Ovary (tissue), 9 donors: ENCODE data around the gene FNBP1L. TPM values are rescaled to one million over a fixed set of nuclear protein-coding genes. Genes with fewer than 3 reads are reported as not detected.

ENCODE experiments used
- DNase-seq, 5 donors: peaks; one replicate each; pipeline ENCODE4 v3.0.0-alpha.2; 2019 to 2020
- H3K27ac ChIP-seq, 2 donors: fragments of 200-600 bp; one replicate each; pipeline versions ENCODE4 v1.5.1 to v1.8.0; 2019 to 2022
- H3K27me3 ChIP-seq: fragments of 200-600 bp; one replicate; pipeline ENCODE4 v1.8.0; 2022
- H3K36me3 ChIP-seq: fragments of 200-600 bp; sonication (generic); one replicate; pipeline ENCODE4 v1.5.1; 2019
- H3K4me1 ChIP-seq: one replicate; pipeline ENCODE4 v1.8.1; 2013; ENCODE audit warnings: mild to moderate bottlenecking, moderate library complexity; ENCODE audit not compliant: insufficient read depth
- H3K4me3 ChIP-seq: fragments of 200-600 bp; sonication (generic); one replicate; pipeline ENCODE4 v1.5.1; 2017
- H3K9me3 ChIP-seq, 2 donors: fragments of 200-600 bp in 1 of 2; sonication (generic) in 1 of 2; one replicate each; pipeline versions ENCODE4 v1.5.1 to v1.8.1; 2013 to 2019; ENCODE audit warnings: mild to moderate bottlenecking in 1 of 2, moderate library complexity in 1 of 2
- POLR2A ChIP-seq: fragments of 450-650 bp; IDR thresholded peaks from one replicate; pipeline ENCODE4 v1.6.1; 2017; ENCODE audit warnings: antibody characterized with exemption, mild to moderate bottlenecking, moderate library complexity
- WGBS, 3 donors: extraction: QIAGEN DNeasy Blood & Tissue Kit in 1 of 3; methylation state at CpG; one replicate each; pipeline versions ENCODE4 v1.1.5 to v1.1.7; 2013 to 2017; 5-methylcytosine and 5-hydroxymethylcytosine counted together
- intact Hi-C, 4 donors: fragments of 100-400 bp; cut with DNase I; formaldehyde crosslinking; loops; one replicate each; pipeline versions ENCODE4 v1.11.0 to v1.15.1; 2022 to 2023
- polyA plus RNA-seq, 2 donors: library from polyadenylated mRNA; stranded (reverse); fragments of 200-250 nt in 1 of 2; fragments of 350-450 nt in 1 of 2; fragmentation: Illumina TruSeq in 1 of 2; extraction: RNeasy Lipid Tissue Mini Kit (QIAGEN cat#74804) in 1 of 2; gene quantifications; one replicate each; pipeline ENCODE4 v1.2.3, GENCODE V29; 2013 to 2014
- small RNA-seq: library from RNA; depleted of rRNA; stranded (forward); fragments of <200 nt; gene quantifications from one replicate; pipeline ENCODE3, GENCODE V24; 2016
- total RNA-seq, 7 donors: library from RNA; depleted of rRNA in 2 of 7; stranded (reverse); fragments of >200 nt in 2 of 7; fragmentation: NEBNext Ultra II Directional in 3 of 7; extraction: Animal tissue kit (Norgen Biotek cat#: 25700) in 3 of 7; gene quantifications; one replicate each; pipeline versions ENCODE4 v1.1.0 to v1.2.4, GENCODE V29; 2016 to 2023
- donor health status: DM: no; HTN: no; CAD: no; lungs with moderate emphysema.
- donor health status: DM: no; HTN: no; CAD: no.
- donor health status: Bipolar disorder and iron deficiency.
- donor health status: DM: yes; HTN: yes; CAD: no.
- donor health status: DM: no; HTN: no; CAD: no.
- donor health status: DM: yes; HTN: yes; CAD: no.

FNBP1L gene
- total and polyA plus RNA-seq, 9 donors = 11.9 to 27.6 (median 18.4) TPM

GRCh38 chr1:93603601-93604000 is 155.7 kb downstream of the FNBP1L start:
- Histone ChIP-seq H3K4me1 (peaks cover 9% of the 10 kb centered on the region), H3K4me3 (no peak overlapping the region), H3K36me3 (no peaks in the 10 kb centered on the region), H3K27me3 (no peaks in the 10 kb centered on the region), H3K9me3 (no peaks in the 10 kb centered on the region), H3K27ac (no peak overlapping the region)
- TF ChIP-seq POLR2A = no peak
- 80 to 83% (median 80%) methylated on average over 4 of the region's 4 CpGs for WGBS, 3 donors
- DNase-seq = no peak
- intact Hi-C loops = loop anchor here in 1 of 4 donors (10.0 kb wide), 1 partner anchor 1441 kb away; no protein-coding TSS in a partner anchor

Small RNA genes within 50 kb of the gene (small RNA-seq; reads per million reads assigned to genes)
- gene RNA5SP53 = not detected

Other genes starting within 250 kb of the FNBP1L start
- gene DR1, start 102.2 kb upstream of the FNBP1L start, total RNA-seq = 10 to 100 TPM; 14.0 to 47.3 (median 33.2) TPM
- gene DR1, start 102.2 kb upstream of the FNBP1L start, polyA plus RNA-seq = 10 to 100 TPM; 14.5 to 27.5 TPM
- gene BCAR3, start 233.7 kb downstream of the FNBP1L start, total RNA-seq = 10 to 100 TPM; 13.8 to 30.8 (median 17.5) TPM
- gene BCAR3, start 233.7 kb downstream of the FNBP1L start, polyA plus RNA-seq = 10 to 100 TPM; 14.7 to 23.0 TPM